ENCODE results near the gene HDAC1.

The HDAC1 gene

GRCh38 chr1:32364836-32365235 is 73.0 kb downstream of the HDAC1 start:
- TF ChIP-seq NFIC (IDR thresholded peaks at IDR 0.05) (no peak), TEAD4 (IDR thresholded peaks at IDR 0.05) (no peak), EGR1 (IDR thresholded peaks at IDR 0.05) (no peak), ZBTB7A (IDR thresholded peaks at IDR 0.05; ENCODE audit: low read depth) (no peak), USF1 (IDR thresholded peaks at IDR 0.05) (no peak), FOXM1 (IDR thresholded peaks at IDR 0.05; ENCODE audit: borderline replicate concordance, low read depth) (no peak), TCF12 (IDR thresholded peaks at IDR 0.05; ENCODE audit: low read depth) (no peak), EP300 (IDR thresholded peaks at IDR 0.05; ENCODE audit: borderline replicate concordance) (no peak), YY1 (IDR thresholded peaks at IDR 0.05; ENCODE audit: low read depth) (no peak), CREB1 (IDR thresholded peaks at IDR 0.05; ENCODE audit: low read depth) (no peak), CEBPB (IDR thresholded peaks at IDR 0.05) (no peak), RAD21 (IDR thresholded peaks at IDR 0.05; ENCODE audit: low read depth) (no peak), TAF1 (IDR thresholded peaks at IDR 0.05; ENCODE audit: low read depth) (no peak)
- TF ChIP-seq, protein P1, sequence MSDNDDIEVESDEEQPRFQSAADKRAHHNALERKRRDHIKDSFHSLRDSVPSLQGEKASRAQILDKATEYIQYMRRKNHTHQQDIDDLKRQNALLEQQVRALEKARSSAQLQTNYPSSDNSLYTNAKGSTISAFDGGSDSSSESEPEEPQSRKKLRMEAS (IDR thresholded peaks at IDR 0.05): no peak
- TF ChIP-seq, protein P2, sequence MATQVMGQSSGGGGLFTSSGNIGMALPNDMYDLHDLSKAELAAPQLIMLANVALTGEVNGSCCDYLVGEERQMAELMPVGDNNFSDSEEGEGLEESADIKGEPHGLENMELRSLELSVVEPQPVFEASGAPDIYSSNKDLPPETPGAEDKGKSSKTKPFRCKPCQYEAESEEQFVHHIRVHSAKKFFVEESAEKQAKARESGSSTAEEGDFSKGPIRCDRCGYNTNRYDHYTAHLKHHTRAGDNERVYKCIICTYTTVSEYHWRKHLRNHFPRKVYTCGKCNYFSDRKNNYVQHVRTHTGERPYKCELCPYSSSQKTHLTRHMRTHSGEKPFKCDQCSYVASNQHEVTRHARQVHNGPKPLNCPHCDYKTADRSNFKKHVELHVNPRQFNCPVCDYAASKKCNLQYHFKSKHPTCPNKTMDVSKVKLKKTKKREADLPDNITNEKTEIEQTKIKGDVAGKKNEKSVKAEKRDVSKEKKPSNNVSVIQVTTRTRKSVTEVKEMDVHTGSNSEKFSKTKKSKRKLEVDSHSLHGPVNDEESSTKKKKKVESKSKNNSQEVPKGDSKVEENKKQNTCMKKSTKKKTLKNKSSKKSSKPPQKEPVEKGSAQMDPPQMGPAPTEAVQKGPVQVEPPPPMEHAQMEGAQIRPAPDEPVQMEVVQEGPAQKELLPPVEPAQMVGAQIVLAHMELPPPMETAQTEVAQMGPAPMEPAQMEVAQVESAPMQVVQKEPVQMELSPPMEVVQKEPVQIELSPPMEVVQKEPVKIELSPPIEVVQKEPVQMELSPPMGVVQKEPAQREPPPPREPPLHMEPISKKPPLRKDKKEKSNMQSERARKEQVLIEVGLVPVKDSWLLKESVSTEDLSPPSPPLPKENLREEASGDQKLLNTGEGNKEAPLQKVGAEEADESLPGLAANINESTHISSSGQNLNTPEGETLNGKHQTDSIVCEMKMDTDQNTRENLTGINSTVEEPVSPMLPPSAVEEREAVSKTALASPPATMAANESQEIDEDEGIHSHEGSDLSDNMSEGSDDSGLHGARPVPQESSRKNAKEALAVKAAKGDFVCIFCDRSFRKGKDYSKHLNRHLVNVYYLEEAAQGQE (IDR thresholded peaks at IDR 0.05; ENCODE audit: low read depth): no peak

GRCh38 chr1:32365445-32365844 is 73.6 kb downstream of the HDAC1 start:
- no peak for TF ChIP-seq TEAD4 (IDR thresholded peaks at IDR 0.05)
- TF ChIP-seq YY1 (IDR thresholded peaks at IDR 0.05; ENCODE audit: low read depth): no peak
- TF ChIP-seq, protein P1 (IDR thresholded peaks at IDR 0.05): no peak
- TF ChIP-seq FOXM1 (IDR thresholded peaks at IDR 0.05; ENCODE audit: borderline replicate concordance, low read depth): no peak
- TF ChIP-seq, protein P2 (IDR thresholded peaks at IDR 0.05; ENCODE audit: low read depth): no peak
- TF ChIP-seq TAF1 (IDR thresholded peaks at IDR 0.05; ENCODE audit: low read depth): no peak
- TF ChIP-seq EP300 (IDR thresholded peaks at IDR 0.05; ENCODE audit: borderline replicate concordance): no peak
- no peak for TF ChIP-seq USF1 (IDR thresholded peaks at IDR 0.05)
- TF ChIP-seq NFIC (IDR thresholded peaks at IDR 0.05): no peak
- no peak for TF ChIP-seq EGR1 (IDR thresholded peaks at IDR 0.05)
- no peak for TF ChIP-seq RAD21 (IDR thresholded peaks at IDR 0.05; ENCODE audit: low read depth)
- no peak for TF ChIP-seq TCF12 (IDR thresholded peaks at IDR 0.05; ENCODE audit: low read depth)

DNA sequence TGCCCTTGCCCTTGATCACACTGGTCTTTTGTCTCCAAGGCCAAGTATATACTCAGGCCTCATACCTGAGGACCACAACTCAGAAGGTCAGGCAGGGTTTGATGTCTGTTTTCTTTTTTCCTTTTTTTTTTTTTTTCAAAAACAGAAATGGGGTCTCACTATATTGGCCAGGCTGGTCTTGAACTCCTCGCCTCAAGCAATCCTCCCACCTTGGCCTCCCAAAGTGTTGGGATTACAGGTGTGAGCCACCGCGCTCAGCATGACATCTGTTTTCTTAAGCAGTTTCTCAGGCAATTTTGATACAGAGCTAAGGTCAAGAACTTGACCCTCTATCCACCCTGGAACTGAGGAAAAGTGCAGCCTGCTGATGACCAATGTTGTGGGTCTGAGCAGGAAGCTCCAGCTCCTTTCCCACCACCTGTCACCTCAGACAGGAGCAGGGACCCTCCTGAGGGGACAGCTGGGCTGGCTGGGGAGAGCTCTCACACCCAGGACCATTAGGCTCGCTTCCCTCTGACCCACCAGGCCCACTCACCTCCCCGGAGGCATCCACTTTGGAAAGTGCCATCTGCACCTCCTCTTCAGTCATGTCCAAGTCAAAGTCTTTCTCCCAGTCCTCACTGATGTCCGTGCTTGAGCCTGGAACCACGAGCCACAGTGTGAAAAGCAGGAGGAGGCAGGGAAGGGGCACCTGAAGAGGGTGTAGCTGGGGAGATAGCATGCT is 76.2 kb downstream of the HDAC1 start:
- TF ChIP-seq NFIC (IDR thresholded peaks at IDR 0.05) (no peak), YY1 (IDR thresholded peaks at IDR 0.05; ENCODE audit: low read depth) (no peak), FOXM1 (IDR thresholded peaks at IDR 0.05; ENCODE audit: borderline replicate concordance, low read depth) (no peak), ZBTB7A (IDR thresholded peaks at IDR 0.05; ENCODE audit: low read depth) (no peak), TAF1 (IDR thresholded peaks at IDR 0.05; ENCODE audit: low read depth) (no peak), TCF12 (IDR thresholded peaks at IDR 0.05; ENCODE audit: low read depth) (no peak), EP300 (IDR thresholded peaks at IDR 0.05; ENCODE audit: borderline replicate concordance) (no peak), RAD21 (IDR thresholded peaks at IDR 0.05; ENCODE audit: low read depth) (no peak), USF1 (IDR thresholded peaks at IDR 0.05) (no peak), TEAD4 (IDR thresholded peaks at IDR 0.05) (no peak)
- TF ChIP-seq, protein P2 (IDR thresholded peaks at IDR 0.05; ENCODE audit: low read depth): no peak

All from Ishikawa (cell line).